GM19238 (cell line): ENCODE results near the gene XG.
"Not testable (repeated sequence)": the region's sequence is repeated elsewhere in the genome, so short reads cannot be mapped to it uniquely, and the experiment has no call there.

Experiments
- DNase-seq: peaks from one replicate; pipeline ENCODE4 v3.0.0; 2011; ENCODE audit warnings: low spot score; ENCODE audit not compliant: insufficient read length

The XG gene

GRCh38 chrX:2733286-2733685, 18.6 kb upstream of the XG start:
- no peak for DNase-seq

- DNase-seq: no peak
These were observed 16.6 kb upstream of the XG start for GRCh38 chrX:2735270-2735669.

- no peak for DNase-seq
These were observed 11.2 kb upstream of the XG start for GRCh38 chrX:2740672-2741071.

GRCh38 chrX:2741386-2741785, 10.5 kb upstream of the XG start:
- DNase-seq: no peak

- not testable (repeated sequence) for DNase-seq
These were observed 5.6 kb upstream of the XG start for GRCh38 chrX:2746250-2746649.

GRCh38 chrX:2748171-2748814, 3.5 kb upstream of the XG start:
- DNase-seq: no peak

- DNase-seq: no peak
These were observed 3.0 kb upstream of the XG start for GRCh38 chrX:2748815-2749188.

GRCh38 chrX:2751291-2751690, 549 bp upstream of the XG start:
- DNase-seq: no peak

- not testable (repeated sequence) for DNase-seq
These were observed 601 bp downstream of the XG start for GRCh38 chrX:2752441-2752840.

GRCh38 chrX:2755163-2755715, 3.4 kb downstream of the XG start:
- DNase-seq: not testable (repeated sequence)

- DNase-seq: no peak
These were observed 4.7 kb downstream of the XG start for GRCh38 chrX:2756548-2756947.

GRCh38 chrX:2761246-2761645, 9.4 kb downstream of the XG start:
- DNase-seq: no peak

- DNase-seq: not testable (repeated sequence)
These were observed 10.8 kb downstream of the XG start for GRCh38 chrX:2762671-2763070.

- not testable (repeated sequence) for DNase-seq
These were observed 13.1 kb downstream of the XG start for GRCh38 chrX:2764766-2765548.

- no peak for DNase-seq
These were observed 13.7 kb downstream of the XG start for GRCh38 chrX:2765549-2765830.

- DNase-seq: no peak
These were observed 15.1 kb downstream of the XG start for GRCh38 chrX:2766906-2767305.

GRCh38 chrX:2767631-2768455, 16.0 kb downstream of the XG start:
- no peak for DNase-seq

- no peak for DNase-seq
These were observed 17.8 kb downstream of the XG start for GRCh38 chrX:2769615-2770014.

GRCh38 chrX:2773166-2774055, 21.6 kb downstream of the XG start:
- DNase-seq: not testable (repeated sequence)

GRCh38 chrX:2774057-2774456, 22.2 kb downstream of the XG start:
- no peak for DNase-seq

- DNase-seq: no peak
These were observed 22.9 kb downstream of the XG start for GRCh38 chrX:2774776-2775175.
